SK-N-MC (cell line): ENCODE measurements around the gene SEMA5A.

ENCODE experiments used
- DNase-seq: peaks from one replicate; pipeline ENCODE4 v3.0.0-alpha.2; 2011; ENCODE audit warnings: low read depth, low spot score
- H3K27ac ChIP-seq: fragments of 200-600 bp; sonication (generic); 2 replicates; pipeline ENCODE4 v1.5.1; 2016; ENCODE audit warnings: mixed run types
- H3K36me3 ChIP-seq: fragments of 200-600 bp; sonication (generic); 2 replicates; pipeline ENCODE4 v1.6.1; 2017; ENCODE audit warnings: antibody characterized with exemption, low read length, mixed read lengths; ENCODE audit not compliant: insufficient read depth
- H3K4me3 ChIP-seq: fragments of 200-600 bp; sonication (generic); 2 replicates; pipeline ENCODE4 v1.5.1; 2016
- H3K9ac ChIP-seq: fragments of 200-600 bp; sonication (generic); 2 replicates; pipeline ENCODE4 v1.8.0; 2017; ENCODE audit warnings: mixed run types, mixed read lengths; ENCODE audit not compliant: insufficient read length
- H3K9me3 ChIP-seq: fragments of 200-600 bp; sonication (generic); 2 replicates; pipeline ENCODE4 v1.6.1; 2017; ENCODE audit warnings: low read depth, mild to moderate bottlenecking, antibody characterized with exemption, low read length, moderate library complexity, mixed read lengths
- EZH2 ChIP-seq: fragments of 200-600 bp; sonication (generic); IDR thresholded peaks from one replicate; pipeline ENCODE4 v1.6.1; 2017; ENCODE audit warnings: antibody characterized with exemption
- FOXP2 ChIP-seq: optimal IDR thresholded peaks from 2 replicates; pipeline ENCODE3; 2011; ENCODE audit warnings: mild to moderate bottlenecking, moderate library complexity; ENCODE audit not compliant: insufficient read depth; ENCODE audit errors: extremely low read length, control extremely low read depth
- POLR2AphosphoS5 ChIP-seq: IDR thresholded peaks from 2 replicates; pipeline ENCODE4 v1.6.1; 2012; ENCODE audit warnings: mild to moderate bottlenecking, low read depth, low read length, borderline replicate concordance

The SEMA5A gene

GRCh38 chr5:9390113-9390512 is 155.8 kb downstream of the SEMA5A start:
- no peak overlapping the region for H3K27ac ChIP-seq
- H3K4me3 ChIP-seq, result no peak overlapping the region
- no peaks in the 10 kb centered on the region for H3K36me3 ChIP-seq
- DNase-seq, result no peak
- no peaks in the 10 kb centered on the region for H3K9me3 ChIP-seq
- TF ChIP-seq EZH2, result no peak
- no peak for TF ChIP-seq POLR2AphosphoS5
- TF ChIP-seq FOXP2, result no peak
- H3K9ac ChIP-seq, result no peak overlapping the region

DNA sequence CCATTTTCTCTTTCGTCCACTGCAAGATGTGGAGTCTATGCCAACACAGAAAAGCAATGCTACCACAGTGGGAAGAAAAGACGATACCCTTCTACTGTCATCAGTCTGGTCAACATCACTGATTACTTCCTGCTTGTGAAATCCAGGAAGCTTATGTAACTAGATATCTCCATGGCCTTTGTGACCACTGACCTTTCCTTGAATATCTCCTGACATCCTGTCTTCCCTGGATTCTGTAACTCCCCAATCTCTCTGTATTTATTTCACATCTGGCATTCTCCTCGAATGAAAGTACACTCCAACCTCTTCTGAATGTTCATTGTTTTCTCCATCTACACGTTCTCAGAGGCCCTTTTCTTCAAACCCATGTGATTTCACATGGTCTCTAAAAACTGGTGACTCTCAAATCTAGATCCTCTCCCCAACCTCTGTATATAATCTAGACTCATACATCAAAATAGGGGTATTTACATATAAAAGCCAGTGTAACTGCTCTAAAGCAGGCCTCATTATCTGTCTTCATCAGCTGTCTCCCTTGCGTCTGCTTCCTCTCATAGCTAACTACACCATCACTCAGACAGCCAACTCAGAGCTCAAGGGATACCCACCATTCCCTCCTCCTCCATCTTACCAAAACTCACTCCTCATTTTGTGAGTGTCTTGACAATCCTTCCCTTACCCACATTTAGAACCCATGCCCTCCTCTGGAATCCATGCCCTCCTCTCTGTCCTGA is 156.8 kb downstream of the SEMA5A start:
- TF ChIP-seq EZH2 (no peak), POLR2AphosphoS5 (no peak), FOXP2 (no peak)
- DNase-seq, result no peak
- H3K9ac ChIP-seq, result no peak overlapping the region
- H3K36me3 ChIP-seq, result no peaks in the 10 kb centered on the region
- no peaks in the 10 kb centered on the region for H3K9me3 ChIP-seq
- no peak overlapping the region for H3K27ac ChIP-seq
- H3K4me3 ChIP-seq, result no peak overlapping the region

- Histone ChIP-seq H3K9me3 (no peaks in the 10 kb centered on the region), H3K27ac (no peak overlapping the region), H3K4me3 (no peak overlapping the region), H3K36me3 (no peaks in the 10 kb centered on the region), H3K9ac (no peak overlapping the region)
- DNase-seq, result no peak
- TF ChIP-seq FOXP2, result no peak
- no peak for TF ChIP-seq EZH2
- no peak for TF ChIP-seq POLR2AphosphoS5
Observed at GRCh38 chr5:9387879-9388278, 158.0 kb downstream of the SEMA5A start.

GRCh38 chr5:9386945-9387344 is 158.9 kb downstream of the SEMA5A start:
- H3K36me3 ChIP-seq, result no peaks in the 10 kb centered on the region
- TF ChIP-seq POLR2AphosphoS5 (no peak), FOXP2 (no peak), EZH2 (no peak)
- DNase-seq, result no peak
- H3K27ac ChIP-seq, result no peak overlapping the region
- no peaks in the 10 kb centered on the region for H3K9me3 ChIP-seq
- no peak overlapping the region for H3K9ac ChIP-seq
- H3K4me3 ChIP-seq, result no peak overlapping the region

- Histone ChIP-seq H3K36me3 (no peaks in the 10 kb centered on the region), H3K9ac (no peak overlapping the region), H3K27ac (no peak overlapping the region), H3K9me3 (no peaks in the 10 kb centered on the region), H3K4me3 (no peak overlapping the region)
- TF ChIP-seq POLR2AphosphoS5, result no peak
- no peak for TF ChIP-seq FOXP2
- TF ChIP-seq EZH2, result no peak
- no peak for DNase-seq
Observed at GRCh38 chr5:9382522-9382921, 163.4 kb downstream of the SEMA5A start.

- no peaks in the 10 kb centered on the region for H3K36me3 ChIP-seq
- no peak for TF ChIP-seq POLR2AphosphoS5
- no peak for TF ChIP-seq FOXP2
- TF ChIP-seq EZH2, result no peak
- H3K9me3 ChIP-seq, result no peaks in the 10 kb centered on the region
- no peak overlapping the region for H3K9ac ChIP-seq
- H3K27ac ChIP-seq, result no peak overlapping the region
- no peak overlapping the region for H3K4me3 ChIP-seq
- no peak for DNase-seq
Observed at GRCh38 chr5:9381464-9381863, 164.4 kb downstream of the SEMA5A start.

GRCh38 chr5:9380109-9380508 is 165.8 kb downstream of the SEMA5A start:
- H3K27ac ChIP-seq, result no peak overlapping the region
- H3K4me3 ChIP-seq, result no peak overlapping the region
- H3K9ac ChIP-seq, result no peak overlapping the region
- TF ChIP-seq POLR2AphosphoS5, result no peak
- H3K36me3 ChIP-seq, result no peaks in the 10 kb centered on the region
- no peaks in the 10 kb centered on the region for H3K9me3 ChIP-seq
- no peak for DNase-seq

- Histone ChIP-seq H3K27ac (no peak overlapping the region), H3K9me3 (no peaks in the 10 kb centered on the region), H3K36me3 (no peaks in the 10 kb centered on the region), H3K4me3 (no peak overlapping the region), H3K9ac (no peak overlapping the region)
- no peak for DNase-seq
- TF ChIP-seq EZH2 (no peak), FOXP2 (no peak), POLR2AphosphoS5 (no peak)
Observed at GRCh38 chr5:9376363-9377117, 169.3 kb downstream of the SEMA5A start.
